Activated CD8-positive, alpha-beta memory T cell treated with anti-CD3 and anti-CD28 coated beads for 24 hours (primary cell): ENCODE data around the gene KCNC3.
"Not testable (repeated sequence)": the region's sequence is repeated elsewhere in the genome, so short reads cannot be mapped to it uniquely, and the experiment has no call there.

ENCODE experiments used
- DNase-seq: peaks from one replicate; pipeline ENCODE4 v3.0.0-alpha.2; 2020

KCNC3 gene

DNA sequence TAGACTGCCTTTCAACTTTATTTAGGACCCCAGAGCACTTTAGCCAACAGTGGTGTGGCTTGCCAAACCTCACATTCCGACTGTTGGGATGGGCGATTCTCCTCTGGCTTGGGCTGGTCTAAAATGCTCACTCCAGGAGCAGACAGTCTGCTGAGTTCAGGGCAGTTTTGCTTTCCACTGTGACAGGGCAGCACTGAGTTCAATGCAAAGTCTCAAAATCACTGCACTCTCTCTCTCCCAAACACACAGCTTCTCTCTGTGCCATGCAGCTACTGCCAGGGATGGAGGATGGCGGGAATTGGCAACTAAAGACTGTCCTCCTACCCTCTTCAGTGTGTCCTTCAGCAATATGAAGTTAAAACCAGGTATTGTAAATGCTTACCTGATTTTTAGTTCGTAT lies 23.1 kb upstream of the KCNC3 start:
- DNase-seq = no peak

DNA sequence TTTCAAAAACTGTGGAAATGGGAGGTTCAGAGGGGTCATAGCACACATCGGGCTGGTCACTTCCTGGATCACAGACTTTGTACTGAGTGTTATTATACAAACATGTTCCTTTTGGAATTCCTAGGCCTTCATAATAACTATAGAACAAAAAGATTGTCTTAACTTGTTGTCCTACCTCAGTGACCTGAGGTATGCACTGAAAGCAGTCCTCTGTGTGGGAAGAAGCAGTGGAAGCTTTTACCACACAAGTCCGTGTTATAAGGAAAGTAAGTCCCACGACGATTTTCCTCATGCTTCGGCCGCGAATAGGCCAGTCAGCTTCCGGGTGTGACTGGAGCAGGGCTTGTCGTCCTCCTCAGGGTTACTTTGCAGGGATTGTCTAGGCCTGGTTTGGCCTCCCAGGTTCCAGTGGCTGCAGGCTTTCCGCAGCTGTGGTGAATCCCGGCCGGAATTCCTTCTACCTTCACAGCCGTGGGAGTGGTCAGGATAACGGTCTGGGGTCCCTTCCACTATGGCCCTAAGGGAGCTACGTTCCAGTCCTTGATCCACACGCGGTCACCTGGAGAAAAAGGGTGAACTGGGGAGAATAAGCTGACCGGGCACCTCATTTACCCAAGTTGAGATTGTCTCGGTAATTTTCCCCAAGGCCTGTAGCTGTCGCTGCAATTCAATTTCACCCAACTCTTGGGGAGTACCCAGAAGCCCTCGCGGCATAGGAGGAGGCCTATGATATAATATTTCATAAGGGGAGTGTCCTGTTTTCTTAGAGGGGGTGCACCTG lies 20.3 kb upstream of the KCNC3 start:
- DNase-seq = no peak

DNA sequence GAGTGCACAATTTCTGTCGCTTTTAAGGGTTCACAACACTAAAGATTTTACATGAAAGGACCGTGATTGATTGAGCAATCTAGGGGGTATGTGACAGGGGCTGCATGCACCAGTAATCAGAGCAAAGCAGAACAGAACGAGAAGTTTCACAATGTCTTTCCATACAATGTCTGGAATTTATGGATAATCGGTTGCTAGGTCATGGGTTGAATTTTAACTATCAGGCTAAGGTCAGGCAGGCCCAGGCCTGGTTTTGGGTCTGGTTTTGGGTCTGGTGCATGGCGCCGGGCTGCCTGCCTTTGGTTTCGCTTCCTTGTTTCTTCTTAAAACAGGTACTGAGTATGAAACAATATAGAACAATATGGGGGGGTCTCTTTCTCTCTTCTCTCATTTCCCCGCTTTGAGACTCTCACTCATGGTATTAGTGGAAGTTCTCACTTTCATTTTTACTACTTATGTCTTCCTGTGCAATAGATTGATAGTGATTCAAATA lies 18.0 kb upstream of the KCNC3 start:
- not testable (repeated sequence) for DNase-seq

GRCh38 chr19:50344661-50345318 lies 15.6 kb upstream of the KCNC3 start:
- no peak for DNase-seq

- DNase-seq = no peak
These were observed 12.0 kb upstream of the KCNC3 start for GRCh38 chr19:50341091-50341564.

DNA sequence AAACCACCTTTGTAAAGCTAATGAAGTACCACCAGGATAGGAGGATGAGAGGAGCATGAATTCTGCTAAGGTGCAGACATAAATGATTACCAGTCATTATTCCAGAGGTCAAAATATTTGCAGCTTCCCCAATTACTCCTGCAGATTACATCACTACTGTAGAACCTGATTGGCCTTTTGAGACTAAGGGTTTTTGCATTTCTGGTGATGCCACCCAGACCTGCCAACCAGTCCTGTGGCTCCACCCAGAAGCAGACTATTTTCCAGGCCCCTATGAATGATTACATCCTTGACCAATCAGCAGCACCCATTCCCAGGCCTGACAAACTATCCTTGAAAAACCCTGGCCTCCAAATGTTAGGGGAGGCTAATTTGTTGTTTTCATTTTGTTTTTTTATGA lies 11.2 kb upstream of the KCNC3 start:
- no peak for DNase-seq

DNA sequence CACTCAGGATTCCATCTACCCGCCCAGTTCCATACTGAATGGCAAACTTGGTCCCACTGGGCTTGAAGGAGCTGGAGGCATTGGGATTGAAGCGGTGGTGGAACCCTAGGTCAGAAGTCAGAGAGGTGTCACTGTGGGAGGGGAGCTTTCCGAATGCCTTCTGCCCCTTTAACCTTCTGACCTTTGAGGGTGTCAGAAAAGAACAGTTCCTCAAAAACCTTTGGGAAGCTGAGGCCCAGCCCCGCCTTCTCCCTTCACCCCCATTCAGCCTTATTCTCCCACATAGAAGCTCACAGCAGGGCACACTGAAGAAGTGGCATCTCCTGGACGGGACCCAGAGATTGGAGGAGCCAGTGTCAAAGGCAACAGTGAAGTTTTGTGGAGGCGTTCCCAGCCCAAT lies 7.9 kb upstream of the KCNC3 start:
- DNase-seq = not testable (repeated sequence)

GRCh38 chr19:50334741-50335421 lies 5.7 kb upstream of the KCNC3 start:
- no peak for DNase-seq

- peak; percentile 95 for DNase-seq
These were observed 4.8 kb upstream of the KCNC3 start for GRCh38 chr19:50333737-50334617.

DNA sequence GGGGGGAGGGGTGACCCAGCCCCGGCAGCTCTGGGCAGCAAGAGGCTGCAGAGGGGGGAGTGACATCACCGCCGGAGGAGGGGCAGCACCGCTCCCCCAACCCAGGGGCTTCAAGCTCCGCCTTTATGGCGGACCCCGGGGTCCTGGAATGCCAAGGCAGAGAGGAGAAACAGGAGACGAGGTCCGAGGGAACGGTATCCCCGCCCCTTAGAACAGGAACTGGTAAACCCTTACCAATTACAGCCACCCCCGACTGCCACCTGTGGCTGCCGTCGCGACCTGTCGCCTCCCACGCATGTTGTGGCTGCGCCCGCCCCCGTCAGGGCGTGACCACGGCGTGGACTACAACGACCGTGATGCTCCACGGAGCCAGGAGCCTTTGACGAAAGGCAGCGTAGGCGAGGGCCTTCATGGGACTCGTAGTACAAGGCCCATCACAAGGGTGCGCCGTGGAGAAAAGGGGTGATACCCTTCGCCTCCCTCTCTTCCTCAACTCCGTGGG lies 4.1 kb upstream of the KCNC3 start:
- peak; percentile 94 for DNase-seq

- no peak for DNase-seq
These were observed 3.3 kb upstream of the KCNC3 start for GRCh38 chr19:50332244-50333038.

- no peak for DNase-seq
These were observed 2.7 kb upstream of the KCNC3 start for GRCh38 chr19:50331994-50332243.

DNA sequence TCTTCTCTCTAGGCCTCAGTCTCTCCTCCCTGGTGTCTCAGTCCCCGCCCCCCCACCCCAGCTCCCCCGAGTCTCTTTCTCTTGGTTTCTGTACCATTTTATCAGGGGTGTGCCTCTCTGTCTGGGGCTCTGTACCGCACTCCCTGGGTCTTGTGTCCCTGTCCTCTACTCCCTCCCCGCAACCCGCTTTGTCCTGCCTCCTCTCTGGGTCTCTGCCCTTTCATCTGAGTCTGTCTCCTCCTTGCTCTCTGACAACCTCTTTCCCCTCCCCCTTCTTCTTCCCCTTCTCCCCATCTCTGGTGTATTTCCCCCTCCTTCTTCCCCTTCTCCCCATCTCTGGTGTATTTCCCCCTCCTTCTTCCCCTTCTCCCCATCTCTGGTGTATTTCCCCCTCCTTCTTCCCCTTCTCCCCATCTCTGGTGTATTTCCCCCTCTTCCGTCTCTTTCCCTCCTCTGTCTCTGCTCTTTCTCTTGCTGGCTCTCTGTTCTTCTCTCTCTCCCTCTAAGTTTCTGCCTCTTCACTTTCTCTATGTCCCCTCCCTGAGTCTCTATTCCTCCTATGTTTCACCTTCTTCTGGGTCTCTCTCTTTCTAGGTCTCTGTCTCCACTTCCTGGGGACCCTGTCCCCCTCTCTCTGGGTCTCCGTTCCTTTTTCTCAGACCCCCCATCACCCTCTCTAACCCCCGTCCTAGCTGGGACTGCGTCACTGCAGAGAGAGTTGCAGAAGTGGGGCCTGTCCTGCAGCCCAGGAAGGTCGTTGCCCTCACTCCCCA lies 2.2 kb upstream of the KCNC3 start:
- no peak for DNase-seq

GRCh38 chr19:50330365-50331078 lies 1.3 kb upstream of the KCNC3 start:
- peak; percentile 83 for DNase-seq

DNA sequence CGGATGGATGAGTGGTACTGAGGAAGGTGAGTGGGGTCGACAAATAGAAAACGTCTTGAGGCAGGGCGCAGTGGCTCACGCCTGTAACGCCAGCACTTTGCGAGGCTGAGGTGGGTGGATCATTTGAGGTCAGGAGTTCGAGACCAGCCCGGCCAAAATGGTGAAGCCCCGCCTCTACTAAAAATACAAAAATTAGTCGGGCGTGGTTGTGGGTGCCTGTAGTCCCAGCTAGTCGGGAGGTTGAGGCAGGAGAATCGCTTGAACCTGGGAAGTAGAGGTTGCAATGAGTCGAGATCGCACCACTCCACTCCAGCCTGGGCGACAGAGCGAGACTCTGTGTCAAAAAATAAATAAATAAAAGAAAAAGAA lies 733 bp upstream of the KCNC3 start:
- not testable (repeated sequence) for DNase-seq

DNA sequence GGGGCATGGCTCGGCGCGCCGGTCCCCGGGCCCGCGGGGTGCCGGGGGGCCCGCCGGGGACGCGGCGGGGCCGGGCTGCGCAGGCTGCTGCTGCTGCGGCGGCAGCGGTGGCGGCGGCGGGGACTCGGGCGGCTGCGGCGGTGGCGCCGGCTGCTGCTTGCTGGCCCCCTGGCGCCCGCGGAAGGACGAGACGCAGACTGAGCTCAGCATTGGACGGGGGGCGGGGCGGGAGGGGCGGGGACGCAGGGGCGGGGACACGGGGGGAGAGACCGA lies 368 bp downstream of the KCNC3 start:
- no peak for DNase-seq

- DNase-seq = peak; percentile 64
These were observed 829 bp downstream of the KCNC3 start for GRCh38 chr19:50328224-50328872.

GRCh38 chr19:50327461-50328223 lies 1.5 kb downstream of the KCNC3 start:
- DNase-seq = no peak

DNA sequence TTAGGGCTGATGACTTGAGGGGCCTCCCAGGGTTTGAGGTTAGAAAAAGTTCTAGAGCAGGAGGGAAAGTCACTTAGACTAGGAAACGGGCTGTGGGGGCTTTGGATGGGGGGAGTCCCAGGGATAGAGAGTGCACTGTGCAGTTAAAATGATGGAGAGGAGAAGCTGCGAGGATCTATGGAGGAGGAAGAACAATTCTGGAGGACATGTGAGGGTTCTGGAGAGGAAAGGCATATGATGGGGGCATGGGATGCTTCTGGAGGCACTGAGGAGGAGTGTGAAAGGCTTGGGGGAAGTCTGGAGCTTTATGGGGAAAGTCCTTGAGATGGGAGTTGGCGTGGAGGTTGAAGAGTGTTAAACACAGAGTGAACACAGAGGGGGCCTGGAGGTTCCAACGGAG lies 2.2 kb downstream of the KCNC3 start:
- DNase-seq = no peak
